Colon (tissue), 2 donors: ENCODE results near the gene MILR1.
"Not testable (repeated sequence)": the region's sequence is repeated elsewhere in the genome, so short reads cannot be mapped to it uniquely, and the experiment has no call there.

ENCODE experiments used
- FAIRE-seq: peaks from 2 replicates; lab custom pipeline; 2012; peaks lifted over from hg19 to GRCh38; lab: Jason Lieb, UNC
- donor health status: control.
- donor health status: control.

The MILR1 gene, protein sequence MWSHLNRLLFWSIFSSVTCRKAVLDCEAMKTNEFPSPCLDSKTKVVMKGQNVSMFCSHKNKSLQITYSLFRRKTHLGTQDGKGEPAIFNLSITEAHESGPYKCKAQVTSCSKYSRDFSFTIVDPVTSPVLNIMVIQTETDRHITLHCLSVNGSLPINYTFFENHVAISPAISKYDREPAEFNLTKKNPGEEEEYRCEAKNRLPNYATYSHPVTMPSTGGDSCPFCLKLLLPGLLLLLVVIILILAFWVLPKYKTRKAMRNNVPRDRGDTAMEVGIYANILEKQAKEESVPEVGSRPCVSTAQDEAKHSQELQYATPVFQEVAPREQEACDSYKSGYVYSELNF

DNA sequence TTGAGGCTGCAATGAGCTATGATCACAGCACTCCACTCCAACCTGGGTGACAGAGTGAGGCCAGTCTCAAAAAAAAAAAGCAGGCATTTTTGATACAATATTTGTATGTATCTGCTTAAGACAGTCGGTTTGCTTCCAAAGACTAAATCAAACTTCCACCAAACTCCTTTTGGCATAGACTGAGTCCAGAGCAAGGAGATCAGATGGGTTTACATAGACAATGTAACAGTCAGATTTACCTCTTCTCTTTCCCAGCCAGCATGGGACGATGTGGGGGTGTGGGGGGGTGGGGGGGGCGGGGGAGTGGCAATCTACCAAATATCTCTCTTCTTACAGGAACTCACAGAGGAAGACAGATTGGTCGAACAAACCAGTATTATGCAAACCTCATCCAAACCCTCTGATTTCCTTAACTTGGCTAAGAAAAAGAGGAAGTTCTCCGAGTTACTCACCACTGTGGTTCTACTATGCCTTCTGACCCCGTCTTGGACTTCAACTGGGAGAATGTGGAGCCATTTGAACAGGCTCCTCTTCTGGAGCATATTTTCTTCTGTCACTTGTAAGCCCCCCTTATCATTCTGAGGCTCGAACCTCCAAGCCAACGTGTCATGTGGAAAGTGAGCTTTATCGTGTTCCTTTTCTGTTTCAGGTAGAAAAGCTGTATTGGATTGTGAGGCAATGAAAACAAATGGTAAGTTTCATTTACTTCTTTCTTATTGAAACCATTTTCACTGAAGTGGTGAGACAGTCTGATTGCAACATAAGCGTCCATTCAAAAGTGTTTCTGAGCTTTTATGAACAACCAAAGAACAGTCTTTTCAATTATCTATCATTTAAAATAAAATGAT lies at the start of gene MILR1:
Gene MILR1, plus strand, starts transcription at position 451 of the 848 bp plus-strand sequence. Its CDS starts 54 bp downstream, at position 505.
- FAIRE-seq, result no peak

GRCh38 chr17:64399767-64400156 lies 49.2 kb upstream of the MILR1 start:
- FAIRE-seq, result no peak

- no peak for FAIRE-seq
Measured at GRCh38 chr17:64400642-64401041, 48.3 kb upstream of the MILR1 start.

GRCh38 chr17:64401244-64401860 lies 47.6 kb upstream of the MILR1 start:
- FAIRE-seq, result no peak

- FAIRE-seq, result no peak
Measured at GRCh38 chr17:64401941-64402340, 47.0 kb upstream of the MILR1 start.

GRCh38 chr17:64402469-64402868 lies 46.4 kb upstream of the MILR1 start:
- FAIRE-seq, result no peak

GRCh38 chr17:64403881-64404460 lies 44.9 kb upstream of the MILR1 start:
- FAIRE-seq, result no peak

DNA sequence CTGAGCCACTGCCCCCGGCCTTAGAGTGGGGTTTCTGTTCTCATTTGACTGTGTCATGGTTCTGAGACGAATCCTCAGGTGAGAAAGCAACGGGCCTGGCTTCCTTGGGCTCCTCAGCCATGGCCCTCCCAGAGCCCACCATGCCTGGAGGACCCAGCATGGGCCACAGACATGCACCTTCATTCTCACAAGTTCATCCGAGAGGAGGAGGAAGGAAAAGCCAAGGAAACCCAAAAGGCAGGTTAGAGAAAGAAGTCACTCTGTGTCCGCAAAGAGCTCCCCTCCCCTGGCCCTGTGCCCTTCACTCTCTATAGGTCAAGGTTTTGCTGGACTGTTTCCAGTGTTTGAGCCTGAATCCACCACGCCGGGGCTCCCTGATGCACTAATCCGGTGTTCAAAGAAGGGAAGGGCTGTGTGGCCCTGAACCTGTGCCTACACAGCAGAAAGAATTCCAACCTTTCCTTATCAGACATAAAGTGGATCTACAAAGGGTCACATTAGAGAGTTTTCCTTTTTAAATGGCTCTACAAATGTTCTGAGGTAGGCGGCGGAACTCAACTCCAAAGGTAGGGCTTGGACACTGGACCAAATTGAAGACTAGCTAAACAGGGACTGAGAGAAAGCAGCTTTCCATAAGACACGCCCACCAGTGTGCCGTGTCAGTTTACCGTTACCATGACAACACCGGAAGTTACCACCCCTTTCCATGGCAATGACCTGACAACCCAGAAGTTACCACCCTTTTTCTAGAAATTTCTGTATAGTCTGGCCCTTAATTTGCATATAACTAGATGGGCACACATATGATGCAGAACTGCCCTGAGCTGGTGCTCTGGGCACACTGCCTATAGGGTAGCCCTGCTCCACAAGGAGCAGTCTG lies 42.4 kb upstream of the MILR1 start:
- FAIRE-seq, result no peak

GRCh38 chr17:64410750-64411490 lies 38.0 kb upstream of the MILR1 start:
- no peak for FAIRE-seq

DNA sequence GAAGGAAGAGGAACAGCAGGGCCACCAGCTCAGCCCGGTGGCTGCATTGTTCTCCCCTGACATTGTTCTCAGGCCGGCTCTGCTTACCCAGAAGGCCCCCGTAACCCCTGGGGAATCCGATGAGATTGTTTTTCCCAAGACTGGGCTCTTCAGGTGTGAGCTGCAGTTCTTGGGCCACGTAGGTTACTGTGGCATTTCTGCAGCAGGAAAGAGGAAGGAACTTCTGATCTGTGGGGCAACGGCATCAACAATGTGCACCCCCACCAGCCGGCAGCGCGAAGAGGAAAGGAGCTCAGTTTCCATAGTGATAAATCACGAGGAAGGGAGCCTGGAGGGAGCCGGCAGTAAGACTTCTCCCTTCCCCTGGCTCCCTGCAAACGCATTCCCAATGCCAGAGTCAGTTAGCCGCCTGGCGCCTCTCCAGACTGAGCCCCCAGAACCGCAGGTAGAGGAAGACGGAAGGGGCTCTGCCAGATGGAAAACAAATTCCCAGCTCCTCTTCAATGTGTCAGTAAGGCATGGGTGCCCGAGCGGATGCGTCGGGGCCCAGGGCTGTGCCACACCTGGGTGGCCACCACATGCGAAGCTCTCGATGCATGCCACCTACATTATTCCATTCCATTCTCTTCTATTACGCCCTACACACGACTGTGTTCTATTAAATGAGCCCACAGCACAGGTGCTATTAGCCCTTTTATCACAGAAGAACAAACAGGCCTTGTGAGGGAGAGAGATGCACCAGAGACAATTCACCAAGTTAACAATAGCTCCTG lies 36.7 kb upstream of the MILR1 start:
- FAIRE-seq, result no peak

DNA sequence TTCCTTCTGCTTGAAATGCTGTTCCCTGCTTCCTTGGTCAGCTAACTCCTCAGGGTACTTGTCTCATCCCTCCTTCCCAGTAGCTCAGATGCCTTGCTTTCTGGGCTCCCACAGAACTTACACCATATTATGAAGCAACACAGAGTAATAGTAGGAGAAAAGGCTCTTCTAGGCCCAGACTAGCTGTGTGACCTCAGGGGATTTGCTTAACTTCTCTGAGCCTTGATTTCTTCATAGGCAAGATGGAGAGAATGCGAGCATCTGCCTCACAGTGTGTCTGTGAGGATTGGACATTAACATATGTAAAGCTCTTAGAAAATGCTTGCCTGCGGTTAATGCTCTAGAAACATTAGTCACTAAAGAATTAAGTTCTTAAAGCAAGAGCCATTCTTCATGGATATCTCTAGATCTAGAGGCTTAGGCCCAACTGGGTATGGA lies 36.0 kb upstream of the MILR1 start:
- FAIRE-seq, result no peak

DNA sequence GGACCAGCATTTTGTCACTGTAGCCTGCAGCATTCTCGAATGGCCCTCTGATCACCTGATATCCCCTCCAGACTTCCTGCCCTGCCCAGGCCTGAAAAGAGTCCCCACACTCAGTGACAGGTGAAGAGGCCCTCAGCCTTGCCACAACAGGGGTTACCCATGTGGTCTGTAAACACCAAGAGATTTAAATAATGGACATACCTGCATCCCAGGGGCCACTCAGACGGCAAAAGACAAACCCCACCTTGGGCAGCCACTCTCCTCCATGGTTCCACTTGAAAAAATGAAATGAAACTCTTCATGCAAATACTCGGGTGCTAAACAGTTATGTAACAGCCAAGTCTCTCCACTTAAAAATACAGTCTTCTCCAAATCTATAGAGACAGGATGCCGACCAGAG lies 35.4 kb upstream of the MILR1 start:
- FAIRE-seq, result no peak

GRCh38 chr17:64418506-64419339 lies 30.2 kb upstream of the MILR1 start:
- no peak for FAIRE-seq

- FAIRE-seq, result no peak
Measured at GRCh38 chr17:64420143-64420670, 28.7 kb upstream of the MILR1 start.

- not testable (repeated sequence) for FAIRE-seq
Measured at GRCh38 chr17:64422121-64422520, 26.8 kb upstream of the MILR1 start.

- no peak for FAIRE-seq
Measured at GRCh38 chr17:64423881-64424280, 25.0 kb upstream of the MILR1 start.

DNA sequence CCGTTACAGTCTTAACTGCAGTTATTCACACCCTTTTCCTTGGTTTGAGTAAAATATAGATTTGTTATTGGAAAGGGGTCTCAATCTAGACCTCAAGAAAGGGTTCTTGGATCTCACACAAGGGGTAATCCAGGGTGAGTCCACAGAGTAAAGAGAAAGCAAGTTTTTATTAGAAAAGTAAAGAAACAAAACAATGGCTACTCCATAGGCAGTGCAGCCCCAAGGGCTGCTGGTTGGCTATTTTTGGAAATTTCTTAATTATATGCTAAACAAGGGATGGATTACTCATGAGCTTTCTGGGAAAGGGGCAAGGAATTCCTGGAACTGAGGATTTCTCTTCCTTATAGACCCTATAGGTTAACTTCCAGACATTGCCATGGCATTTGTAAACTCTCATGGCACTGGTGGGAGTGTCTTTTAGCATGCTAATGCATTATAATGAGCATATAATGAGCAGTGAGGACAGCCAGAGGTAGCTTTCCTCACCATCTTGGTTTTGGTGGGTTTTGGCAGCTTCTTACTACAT lies 24.5 kb upstream of the MILR1 start:
- no peak for FAIRE-seq

DNA sequence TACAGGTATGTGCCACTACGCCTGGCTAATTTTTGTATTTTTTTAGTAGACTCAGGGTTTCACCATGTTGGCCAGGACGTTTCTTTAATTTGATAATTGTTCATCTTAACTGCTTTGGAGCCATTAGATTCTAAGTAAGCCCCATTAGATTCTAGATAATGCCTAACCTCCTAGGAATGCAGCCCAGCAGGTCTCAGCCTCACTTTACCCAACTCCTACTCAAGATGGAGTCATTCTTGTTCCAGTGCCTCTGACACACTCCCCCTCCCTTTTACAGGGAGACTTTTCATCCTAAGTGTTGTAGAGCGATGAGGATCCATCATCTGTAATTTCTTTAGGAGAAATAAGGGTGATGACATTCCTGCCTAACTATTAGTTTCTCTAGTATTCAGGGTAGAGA lies 23.7 kb upstream of the MILR1 start:
- no peak for FAIRE-seq

DNA sequence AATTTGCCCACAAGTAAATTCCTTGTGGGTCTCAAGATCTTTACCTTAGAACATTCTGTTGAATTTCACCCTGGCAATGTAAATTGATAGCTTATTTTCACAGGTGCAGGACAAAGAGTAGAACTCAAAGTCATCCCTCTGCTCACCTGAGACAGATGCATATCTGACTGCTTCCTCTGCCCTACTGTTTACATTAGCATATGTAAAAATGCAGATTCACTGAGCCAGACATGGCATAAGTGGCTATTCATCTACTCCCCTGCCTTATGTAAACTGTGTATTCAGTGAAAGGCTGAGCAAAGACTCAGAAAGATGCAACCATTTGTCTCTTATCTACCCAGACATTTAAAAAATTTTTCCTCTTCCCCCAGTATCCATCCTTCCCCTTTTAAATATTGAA lies 22.3 kb upstream of the MILR1 start:
- no peak for FAIRE-seq
